Measurements from ENCODE around the gene IL17RE. TPM values are rescaled to one million over a fixed set of nuclear protein-coding genes. Genes with fewer than 3 reads are reported as not detected.

Gene IL17RE
- total and polyA plus RNA-seq, 2 of the 13 experiments (the other 11 are each of a cell fraction or from before 2014, with no cell fraction given) = 14.5 to 24.1 TPM

DNA sequence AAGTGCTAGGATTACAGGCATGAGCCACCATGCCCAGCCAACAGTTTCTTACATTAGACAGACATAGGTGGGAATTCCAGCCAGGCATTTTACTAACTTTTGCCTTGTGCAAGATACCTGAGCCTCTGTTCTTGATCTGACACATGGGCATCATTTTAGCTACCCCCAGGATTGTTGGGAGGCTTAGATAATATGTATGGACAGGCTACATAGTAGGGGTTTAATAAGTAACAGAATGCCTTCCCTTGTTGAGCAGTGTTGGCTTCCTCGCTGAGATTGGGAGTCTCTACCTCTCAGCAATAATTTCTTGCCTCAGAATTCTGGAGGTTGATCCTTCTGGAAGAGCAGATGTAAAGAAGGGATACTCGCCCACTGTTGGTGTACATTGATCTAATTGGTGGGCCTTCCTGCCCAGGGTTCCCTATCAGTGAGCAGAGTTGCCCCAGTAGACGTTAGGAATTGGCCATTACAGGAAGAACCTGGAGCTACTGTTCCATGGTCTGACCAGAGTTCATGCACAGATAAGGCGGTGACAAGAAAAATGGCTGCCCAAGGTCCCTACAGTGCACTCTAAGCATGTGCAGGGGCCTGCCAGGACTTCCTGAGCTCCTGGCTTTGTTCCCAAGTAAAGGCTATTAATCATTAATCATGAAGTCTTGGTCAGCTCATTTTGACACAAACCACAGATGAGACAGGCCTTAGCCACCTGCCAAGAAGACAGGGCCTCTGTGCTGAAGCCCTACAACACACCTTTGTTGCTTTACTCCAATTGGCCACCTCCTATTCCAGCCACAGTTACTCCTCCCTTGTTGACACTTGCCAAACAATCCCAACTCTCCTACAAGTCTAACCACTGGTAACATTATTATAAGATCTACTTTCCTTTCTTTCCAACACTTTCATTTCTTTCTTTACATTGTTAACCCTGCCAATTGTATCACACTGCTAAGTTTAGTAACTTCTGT lies 5.0 kb upstream of the IL17RE start (continued):
- TF ChIP-seq ZNF776 (CRISPR knock-in tag; IDR thresholded peaks at IDR 0.05) = 0 out of 2 replicates have a peak, but pooled peaks have one; percentile 11
- TF ChIP-seq ZNF274 (CRISPR knock-in tag; IDR thresholded peaks at IDR 0.05) = no peak
- TF ChIP-seq, protein P1, sequence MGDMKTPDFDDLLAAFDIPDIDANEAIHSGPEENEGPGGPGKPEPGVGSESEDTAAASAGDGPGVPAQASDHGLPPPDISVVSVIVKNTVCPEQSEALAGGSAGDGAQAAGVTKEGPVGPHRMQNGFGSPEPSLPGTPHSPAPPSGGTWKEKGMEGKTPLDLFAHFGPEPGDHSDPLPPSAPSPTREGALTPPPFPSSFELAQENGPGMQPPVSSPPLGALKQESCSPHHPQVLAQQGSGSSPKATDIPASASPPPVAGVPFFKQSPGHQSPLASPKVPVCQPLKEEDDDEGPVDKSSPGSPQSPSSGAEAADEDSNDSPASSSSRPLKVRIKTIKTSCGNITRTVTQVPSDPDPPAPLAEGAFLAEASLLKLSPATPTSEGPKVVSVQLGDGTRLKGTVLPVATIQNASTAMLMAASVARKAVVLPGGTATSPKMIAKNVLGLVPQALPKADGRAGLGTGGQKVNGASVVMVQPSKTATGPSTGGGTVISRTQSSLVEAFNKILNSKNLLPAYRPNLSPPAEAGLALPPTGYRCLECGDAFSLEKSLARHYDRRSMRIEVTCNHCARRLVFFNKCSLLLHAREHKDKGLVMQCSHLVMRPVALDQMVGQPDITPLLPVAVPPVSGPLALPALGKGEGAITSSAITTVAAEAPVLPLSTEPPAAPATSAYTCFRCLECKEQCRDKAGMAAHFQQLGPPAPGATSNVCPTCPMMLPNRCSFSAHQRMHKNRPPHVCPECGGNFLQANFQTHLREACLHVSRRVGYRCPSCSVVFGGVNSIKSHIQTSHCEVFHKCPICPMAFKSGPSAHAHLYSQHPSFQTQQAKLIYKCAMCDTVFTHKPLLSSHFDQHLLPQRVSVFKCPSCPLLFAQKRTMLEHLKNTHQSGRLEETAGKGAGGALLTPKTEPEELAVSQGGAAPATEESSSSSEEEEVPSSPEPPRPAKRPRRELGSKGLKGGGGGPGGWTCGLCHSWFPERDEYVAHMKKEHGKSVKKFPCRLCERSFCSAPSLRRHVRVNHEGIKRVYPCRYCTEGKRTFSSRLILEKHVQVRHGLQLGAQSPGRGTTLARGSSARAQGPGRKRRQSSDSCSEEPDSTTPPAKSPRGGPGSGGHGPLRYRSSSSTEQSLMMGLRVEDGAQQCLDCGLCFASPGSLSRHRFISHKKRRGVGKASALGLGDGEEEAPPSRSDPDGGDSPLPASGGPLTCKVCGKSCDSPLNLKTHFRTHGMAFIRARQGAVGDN (CRISPR knock-in tag; IDR thresholded peaks at IDR 0.05) = no peak
- TF ChIP-seq, protein P2, sequence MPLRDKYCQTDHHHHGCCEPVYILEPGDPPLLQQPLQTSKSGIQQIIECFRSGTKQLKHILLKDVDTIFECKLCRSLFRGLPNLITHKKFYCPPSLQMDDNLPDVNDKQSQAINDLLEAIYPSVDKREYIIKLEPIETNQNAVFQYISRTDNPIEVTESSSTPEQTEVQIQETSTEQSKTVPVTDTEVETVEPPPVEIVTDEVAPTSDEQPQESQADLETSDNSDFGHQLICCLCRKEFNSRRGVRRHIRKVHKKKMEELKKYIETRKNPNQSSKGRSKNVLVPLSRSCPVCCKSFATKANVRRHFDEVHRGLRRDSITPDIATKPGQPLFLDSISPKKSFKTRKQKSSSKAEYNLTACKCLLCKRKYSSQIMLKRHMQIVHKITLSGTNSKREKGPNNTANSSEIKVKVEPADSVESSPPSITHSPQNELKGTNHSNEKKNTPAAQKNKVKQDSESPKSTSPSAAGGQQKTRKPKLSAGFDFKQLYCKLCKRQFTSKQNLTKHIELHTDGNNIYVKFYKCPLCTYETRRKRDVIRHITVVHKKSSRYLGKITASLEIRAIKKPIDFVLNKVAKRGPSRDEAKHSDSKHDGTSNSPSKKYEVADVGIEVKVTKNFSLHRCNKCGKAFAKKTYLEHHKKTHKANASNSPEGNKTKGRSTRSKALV (CRISPR knock-in tag; IDR thresholded peaks at IDR 0.05) = 0 out of 2 replicates have a peak, but pooled peaks have one; percentile 48
- TF ChIP-seq, protein P3, sequence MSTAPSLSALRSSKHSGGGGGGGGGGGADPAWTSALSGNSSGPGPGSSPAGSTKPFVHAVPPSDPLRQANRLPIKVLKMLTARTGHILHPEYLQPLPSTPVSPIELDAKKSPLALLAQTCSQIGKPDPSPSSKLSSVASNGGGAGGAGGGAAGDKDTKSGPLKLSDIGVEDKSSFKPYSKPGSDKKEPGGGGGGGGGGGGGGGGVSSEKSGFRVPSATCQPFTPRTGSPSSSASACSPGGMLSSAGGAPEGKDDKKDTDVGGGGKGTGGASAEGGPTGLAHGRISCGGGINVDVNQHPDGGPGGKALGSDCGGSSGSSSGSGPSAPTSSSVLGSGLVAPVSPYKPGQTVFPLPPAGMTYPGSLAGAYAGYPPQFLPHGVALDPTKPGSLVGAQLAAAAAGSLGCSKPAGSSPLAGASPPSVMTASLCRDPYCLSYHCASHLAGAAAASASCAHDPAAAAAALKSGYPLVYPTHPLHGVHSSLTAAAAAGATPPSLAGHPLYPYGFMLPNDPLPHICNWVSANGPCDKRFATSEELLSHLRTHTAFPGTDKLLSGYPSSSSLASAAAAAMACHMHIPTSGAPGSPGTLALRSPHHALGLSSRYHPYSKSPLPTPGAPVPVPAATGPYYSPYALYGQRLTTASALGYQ (CRISPR knock-in tag; IDR thresholded peaks at IDR 0.05) = peak; percentile 19; the same call in 1 of the 2 replicates
- peak; percentile 64 for TF ChIP-seq FOXO1 (CRISPR knock-in tag; IDR thresholded peaks at IDR 0.05)
- TF ChIP-seq MXI1 (IDR thresholded peaks at IDR 0.05; ENCODE audit: borderline replicate concordance, low read depth, low read length) = peak; percentile 76; the same call in 2 of the 3 replicates
- TF ChIP-seq ARNTL (CRISPR knock-in tag; IDR thresholded peaks at IDR 0.05) = peak; percentile 67; the same call in 1 of the 2 replicates
- TF ChIP-seq, protein P4, sequence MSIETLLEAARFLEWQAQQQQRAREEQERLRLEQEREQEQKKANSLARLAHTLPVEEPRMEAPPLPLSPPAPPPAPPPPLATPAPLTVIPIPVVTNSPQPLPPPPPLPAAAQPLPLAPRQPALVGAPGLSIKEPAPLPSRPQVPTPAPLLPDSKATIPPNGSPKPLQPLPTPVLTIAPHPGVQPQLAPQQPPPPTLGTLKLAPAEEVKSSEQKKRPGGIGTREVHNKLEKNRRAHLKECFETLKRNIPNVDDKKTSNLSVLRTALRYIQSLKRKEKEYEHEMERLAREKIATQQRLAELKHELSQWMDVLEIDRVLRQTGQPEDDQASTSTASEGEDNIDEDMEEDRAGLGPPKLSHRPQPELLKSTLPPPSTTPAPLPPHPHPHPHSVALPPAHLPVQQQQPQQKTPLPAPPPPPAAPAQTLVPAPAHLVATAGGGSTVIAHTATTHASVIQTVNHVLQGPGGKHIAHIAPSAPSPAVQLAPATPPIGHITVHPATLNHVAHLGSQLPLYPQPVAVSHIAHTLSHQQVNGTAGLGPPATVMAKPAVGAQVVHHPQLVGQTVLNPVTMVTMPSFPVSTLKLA (IDR thresholded peaks at IDR 0.05) = peak; percentile 36; the same call in 1 of the 2 replicates
- TF ChIP-seq, protein P5, sequence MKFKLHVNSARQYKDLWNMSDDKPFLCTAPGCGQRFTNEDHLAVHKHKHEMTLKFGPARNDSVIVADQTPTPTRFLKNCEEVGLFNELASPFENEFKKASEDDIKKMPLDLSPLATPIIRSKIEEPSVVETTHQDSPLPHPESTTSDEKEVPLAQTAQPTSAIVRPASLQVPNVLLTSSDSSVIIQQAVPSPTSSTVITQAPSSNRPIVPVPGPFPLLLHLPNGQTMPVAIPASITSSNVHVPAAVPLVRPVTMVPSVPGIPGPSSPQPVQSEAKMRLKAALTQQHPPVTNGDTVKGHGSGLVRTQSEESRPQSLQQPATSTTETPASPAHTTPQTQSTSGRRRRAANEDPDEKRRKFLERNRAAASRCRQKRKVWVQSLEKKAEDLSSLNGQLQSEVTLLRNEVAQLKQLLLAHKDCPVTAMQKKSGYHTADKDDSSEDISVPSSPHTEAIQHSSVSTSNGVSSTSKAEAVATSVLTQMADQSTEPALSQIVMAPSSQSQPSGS (CRISPR knock-in tag; IDR thresholded peaks at IDR 0.05) = no peak
- TF ChIP-seq KMT2A (CRISPR knock-in tag; IDR thresholded peaks at IDR 0.05) = 0 out of 2 replicates have a peak, but pooled peaks have one; percentile 3
- peak; percentile 45; the same call in 1 of the 2 replicates for TF ChIP-seq ISL2 (CRISPR knock-in tag; IDR thresholded peaks at IDR 0.05)
- TF ChIP-seq, protein P6, sequence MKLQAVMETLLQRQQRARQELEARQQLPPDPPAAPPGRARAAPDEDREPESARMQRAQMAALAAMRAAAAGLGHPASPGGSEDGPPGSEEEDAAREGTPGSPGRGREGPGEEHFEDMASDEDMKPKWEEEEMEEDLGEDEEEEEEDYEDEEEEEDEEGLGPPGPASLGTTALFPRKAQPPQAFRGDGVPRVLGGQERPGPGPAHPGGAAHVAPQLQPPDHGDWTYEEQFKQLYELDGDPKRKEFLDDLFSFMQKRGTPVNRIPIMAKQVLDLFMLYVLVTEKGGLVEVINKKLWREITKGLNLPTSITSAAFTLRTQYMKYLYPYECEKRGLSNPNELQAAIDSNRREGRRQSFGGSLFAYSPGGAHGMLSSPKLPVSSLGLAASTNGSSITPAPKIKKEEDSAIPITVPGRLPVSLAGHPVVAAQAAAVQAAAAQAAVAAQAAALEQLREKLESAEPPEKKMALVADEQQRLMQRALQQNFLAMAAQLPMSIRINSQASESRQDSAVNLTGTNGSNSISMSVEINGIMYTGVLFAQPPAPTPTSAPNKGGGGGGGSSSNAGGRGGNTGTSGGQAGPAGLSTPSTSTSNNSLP (IDR thresholded peaks at IDR 0.05; ENCODE audit: low read depth, low read length) = peak; percentile 43; the same call in 1 of the 2 replicates
- peak; percentile 57; the same call in 1 of the 2 replicates for TF ChIP-seq SIN3A (IDR thresholded peaks at IDR 0.05; ENCODE audit: borderline replicate concordance, low read depth, low read length)

All from HepG2 (cell line).